Neural crest cell (in vitro differentiated cells): Measurements from ENCODE around the gene CCR5. TPM values are rescaled to one million over a fixed set of nuclear protein-coding genes. Genes with fewer than 3 reads are reported as not detected.
"Not testable (repeated sequence)": the region's sequence is repeated elsewhere in the genome, so short reads cannot be mapped to it uniquely, and the experiment has no call there.

Source experiments
- DNase-seq: peaks from one replicate; pipeline ENCODE4 v3.0.0; 2021; ENCODE audit warnings: low read depth, mixed read lengths, low spot score
- H3K27ac Mint-ChIP-seq: one replicate; pipeline ENCODE4 v1.8.0; 2021; ENCODE audit warnings: mild to moderate bottlenecking, mixed read lengths; ENCODE audit not compliant: unreplicated experiment
- H3K27me3 Mint-ChIP-seq: 2 replicates; pipeline ENCODE4 v1.8.0; 2021; ENCODE audit warnings: low read depth, mild to moderate bottlenecking, mixed read lengths
- H3K36me3 Mint-ChIP-seq: 2 replicates; pipeline ENCODE4 v1.8.0; 2021; ENCODE audit warnings: low read depth, mild to moderate bottlenecking, mixed read lengths
- H3K4me1 Mint-ChIP-seq: 2 replicates; pipeline ENCODE4 v1.8.0; 2021; ENCODE audit warnings: mixed read lengths
- H3K4me3 Mint-ChIP-seq: one replicate; pipeline ENCODE4 v1.8.0; 2021; ENCODE audit warnings: mild to moderate bottlenecking, mixed read lengths
- H3K9me3 Mint-ChIP-seq: 2 replicates; pipeline ENCODE4 v1.8.0; 2021; ENCODE audit warnings: mixed read lengths
- CTCF ChIP-seq: fragments of 200-600 bp; sonication (generic); conservative IDR thresholded peaks from 2 replicates; pipeline ENCODE4 v1.5.0; 2021; ENCODE audit warnings: antibody characterized with exemption, mild to moderate bottlenecking
- long read RNA-seq: library from polyadenylated mRNA; unstranded; transcript quantifications from one replicate; pipeline ENCODE4 v2.0.0, GENCODE V29; 2020
- total RNA-seq: library from RNA; stranded (reverse); gene quantifications from 2 replicates; pipeline ENCODE4 v1.2.1, GENCODE V29; 2021

Gene CCR5
- not detected in 2 replicates for total RNA-seq
- long read RNA-seq = 0 reads

- H3K4me3 Mint-ChIP-seq = no peak within 1 kb of the TSS
- TF ChIP-seq CTCF = no peak
- H3K9me3 Mint-ChIP-seq = no peaks in the 10 kb centered on the region
- no peak within 1 kb of the TSS for H3K27ac Mint-ChIP-seq
- no peaks in the 10 kb centered on the region for H3K36me3 Mint-ChIP-seq
- DNase-seq = no peak
- no peaks in the 10 kb centered on the region for H3K4me1 Mint-ChIP-seq
- peaks cover 55% of the 10 kb centered on the region for H3K27me3 Mint-ChIP-seq
Observed at GRCh38 chr3:46370839-46371518, at the start of gene CCR5. TSS of gene CCR5 (plus strand) at chr3:46370946. CDS start at chr3:46372903, 1,957 bp downstream.

- no peaks in the 10 kb centered on the region for H3K4me1 Mint-ChIP-seq
- no peak for TF ChIP-seq CTCF
- H3K27ac Mint-ChIP-seq = no peak overlapping the region
- H3K9me3 Mint-ChIP-seq = peaks cover 10% of the 10 kb centered on the region
- no peak for DNase-seq
- no peak overlapping the region for H3K4me3 Mint-ChIP-seq
- no peaks in the 10 kb centered on the region for H3K36me3 Mint-ChIP-seq
- H3K27me3 Mint-ChIP-seq = peaks cover 45% of the 10 kb centered on the region
Observed at GRCh38 chr3:46321461-46322104, 49.2 kb upstream of the CCR5 start.

- no peak overlapping the region for H3K27ac Mint-ChIP-seq
- H3K27me3 Mint-ChIP-seq = peaks cover 36% of the 10 kb centered on the region
- no peaks in the 10 kb centered on the region for H3K4me1 Mint-ChIP-seq
- DNase-seq = no peak
- peaks cover 10% of the 10 kb centered on the region for H3K9me3 Mint-ChIP-seq
- no peak overlapping the region for H3K4me3 Mint-ChIP-seq
- no peaks in the 10 kb centered on the region for H3K36me3 Mint-ChIP-seq
- TF ChIP-seq CTCF = no peak
Observed at GRCh38 chr3:46324036-46324435, 46.7 kb upstream of the CCR5 start.

- H3K4me3 Mint-ChIP-seq = no peak overlapping the region
- peaks cover 34% of the 10 kb centered on the region for H3K27me3 Mint-ChIP-seq
- peaks cover 7% of the 10 kb centered on the region for H3K9me3 Mint-ChIP-seq
- no peaks in the 10 kb centered on the region for H3K36me3 Mint-ChIP-seq
- no peak for DNase-seq
- no peaks in the 10 kb centered on the region for H3K4me1 Mint-ChIP-seq
- no peak overlapping the region for H3K27ac Mint-ChIP-seq
- no peak for TF ChIP-seq CTCF
Observed at GRCh38 chr3:46325645-46326300, 45.0 kb upstream of the CCR5 start.

GRCh38 chr3:46330676-46331075 lies 40.1 kb upstream of the CCR5 start:
- DNase-seq, H3K27ac Mint-ChIP-seq, H3K4me1 Mint-ChIP-seq, H3K36me3 Mint-ChIP-seq, H3K9me3 Mint-ChIP-seq, H3K4me3 Mint-ChIP-seq: not testable (repeated sequence)
- H3K27me3 Mint-ChIP-seq = peaks cover 15% of the 10 kb centered on the region
